Measurements from ENCODE around the gene SMTNL2. TPM values are rescaled to one million over a fixed set of nuclear protein-coding genes. Genes with fewer than 3 reads are reported as not detected.

SMTNL2 gene
- total and polyA plus RNA-seq, 2 of the 4 experiments (the other 2 are of a cell fraction): not detected

GRCh38 chr17:4641297-4642195 lies 57.2 kb downstream of the SMTNL2 start, which contains the start of gene ALOX15:
TSS of gene ALOX15 (minus strand) at chr17:4641678. CDS start at chr17:4641651, 27 bp downstream.
- Histone ChIP-seq H3K14ac (replicated peaks; ENCODE audit: low read depth, low read length) (no peak within 1 kb of the TSS), H2BK15ac (ENCODE audit: low read depth, low read length) (no peak within 1 kb of the TSS), H2AK5ac (ENCODE audit: low read depth, low read length) (no peak within 1 kb of the TSS), H3K4me1 (ENCODE audit: control insufficient read depth, insufficient read depth, low read length) (no peaks in the 10 kb centered on the region; the same call in 1 of the 2 replicates), H4K91ac (ENCODE audit: insufficient read depth, low read depth, low read length) (no peak within 1 kb of the TSS), H3K79me1 (ENCODE audit: low read depth in 1 of 2, low read length in 2 of 2) (no peaks in the 10 kb centered on the region), H3K4ac (ENCODE audit: low read depth, low read length) (no peak within 1 kb of the TSS), H3K4me2 (ENCODE audit: low read depth, low read length) (no peak within 1 kb of the TSS), H2BK120ac (ENCODE audit: low read depth, low read length) (no peak within 1 kb of the TSS), H3K23ac (ENCODE audit: low read depth, low read length) (no peak within 1 kb of the TSS), H3K9ac (ENCODE audit: low read depth, low read length) (no peak within 1 kb of the TSS), H3K27ac (ENCODE audit: insufficient read depth, low read length) (no peak within 1 kb of the TSS), H4K5ac (ENCODE audit: low read depth, low read length) (no peak within 1 kb of the TSS), H4K20me1 (ENCODE audit: insufficient read depth, low read length) (no peaks in the 10 kb centered on the region), H2BK20ac (ENCODE audit: low read depth, low read length) (no peak within 1 kb of the TSS), H3K18ac (ENCODE audit: low read depth, low read length) (no peak within 1 kb of the TSS), H3K36me3 (ENCODE audit: control insufficient read depth, insufficient read depth, low read length) (no peaks in the 10 kb centered on the region), H3K9me1 (ENCODE audit: insufficient read depth, low read length) (no peaks in the 10 kb centered on the region), H3K9me3 (ENCODE audit: control insufficient read depth, insufficient read depth, low read length) (no peaks in the 10 kb centered on the region; the same call in 1 of the 2 replicates), H4K8ac (ENCODE audit: low read depth in 2 of 2, low read length in 2 of 2) (no peak within 1 kb of the TSS), H2BK5ac (ENCODE audit: low read depth, low read length, poor library complexity, severe bottlenecking) (no peak within 1 kb of the TSS), H2AK9ac (replicated peaks; ENCODE audit: low read depth, low read length, poor library complexity) (no peak within 1 kb of the TSS), H2AFZ (replicated peaks; ENCODE audit: low read length, poor library complexity) (peak within 1 kb of the TSS; percentile 51), H3K27me3 (ENCODE audit: control insufficient read depth, insufficient read depth, low read length) (peaks cover 66% of the 10 kb centered on the region), H3K4me3 (ENCODE audit: insufficient read depth, low read depth, low read length) (no peak within 1 kb of the TSS), H3K56ac (ENCODE audit: extremely low read depth, insufficient read depth, low read length) (no peak within 1 kb of the TSS)
- CTCF ChIA-PET: no interaction called here
- DNase-seq: no peak
- dilution Hi-C loops (cut with HindIII; ENCODE audit: low sequenced_read_pairs, unreplicated experiment): no loop called here
- intact Hi-C loops (cut with micrococcal nuclease): no loop called here
- in situ Hi-C loops (cut with MboI; ENCODE audit: low sequenced_read_pairs): no loop called here
- WGBS, 2 experiments (ENCODE audit: extremely low coverage in 2 of 2, insufficient read length in 1 of 2): 4% methylated on average over 20 of the region's 58 CpGs; no CpG with 5 or more reads in 1 of the 2 experiments
- POLR2A ChIA-PET (ENCODE audit: unreplicated experiment): no interaction called here
- TF ChIP-seq CHD1 (IDR thresholded peaks at IDR 0.05; ENCODE audit: low read depth, low read length) (no peak), BHLHE40 (IDR thresholded peaks at IDR 0.05; ENCODE audit: low read depth, low read length) (no peak), NFE2L2 (IDR thresholded peaks at IDR 0.05; ENCODE audit: low read depth, low read length) (no peak), ELK1 (IDR thresholded peaks at IDR 0.05; ENCODE audit: borderline replicate concordance, low read depth, low read length) (no peak), RFX5 (IDR thresholded peaks at IDR 0.05; ENCODE audit: low read depth, low read length) (no peak), SMC3 (IDR thresholded peaks at IDR 0.05; ENCODE audit: low read depth, low read length) (no peak), POLR2A (IDR thresholded peaks at IDR 0.05; ENCODE audit: low read depth, low read length) (no peak), MAFK (IDR thresholded peaks at IDR 0.05; ENCODE audit: low read depth, low read length) (no peak), MXI1 (IDR thresholded peaks at IDR 0.05; ENCODE audit: borderline replicate concordance, low read depth, low read length) (no peak), RAD21 (IDR thresholded peaks at IDR 0.05; ENCODE audit: low read length) (no peak), CEBPB (IDR thresholded peaks at IDR 0.05; ENCODE audit: low read depth, low read length) (no peak), FOS (IDR thresholded peaks at IDR 0.05; ENCODE audit: low read depth, low read length) (no peak), USF2 (IDR thresholded peaks at IDR 0.05; ENCODE audit: low read depth, low read length) (no peak)
- BruUV-seq (replicated peaks): no TSS peak
- ATAC-seq (ENCODE audit: low read depth): no peak; the same call in 1 of the 2 replicates

Measured in IMR-90 (cell line).